NCI-H2171 (cell line): Measurements from ENCODE around the gene MSRB2.
"Not testable (repeated sequence)": the region's sequence is repeated elsewhere in the genome, so short reads cannot be mapped to it uniquely, and the experiment has no call there.

ENCODE experiments used
- DNase-seq: peaks from one replicate; lab custom pipeline; 2025; lab: John Stamatoyannopoulos, UW

MSRB2 gene

DNA sequence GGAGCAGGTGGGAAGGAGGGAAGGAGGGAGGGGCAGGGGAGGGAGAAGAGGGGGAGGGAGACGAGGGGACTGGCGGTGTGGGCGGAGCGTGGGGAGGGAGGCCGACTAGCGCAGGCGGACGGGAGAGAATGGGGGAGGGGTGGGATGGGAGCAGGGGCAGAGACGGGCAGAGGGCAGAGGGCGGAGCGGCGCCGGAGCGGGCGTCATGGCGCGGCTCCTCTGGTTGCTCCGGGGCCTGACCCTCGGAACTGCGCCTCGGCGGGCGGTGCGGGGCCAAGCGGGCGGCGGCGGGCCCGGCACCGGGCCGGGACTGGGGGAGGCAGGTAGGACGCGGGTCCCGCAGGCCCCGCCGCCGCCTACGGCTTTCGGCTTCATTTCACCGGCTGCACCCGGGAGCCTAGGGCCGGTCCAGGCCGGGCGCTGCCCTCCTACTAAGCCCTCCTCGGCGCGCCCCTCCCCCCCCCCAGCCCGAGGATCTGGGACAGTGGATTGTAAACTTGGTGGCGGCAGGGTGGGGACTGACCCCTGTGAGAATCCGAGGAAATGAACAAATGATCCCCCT lies at the start of gene MSRB2:
MSRB2 (plus strand) TSS at position 176 of the 562 bp plus-strand sequence; CDS start at position 206, 30 bp downstream.
- DNase-seq, result peak; percentile 73

DNA sequence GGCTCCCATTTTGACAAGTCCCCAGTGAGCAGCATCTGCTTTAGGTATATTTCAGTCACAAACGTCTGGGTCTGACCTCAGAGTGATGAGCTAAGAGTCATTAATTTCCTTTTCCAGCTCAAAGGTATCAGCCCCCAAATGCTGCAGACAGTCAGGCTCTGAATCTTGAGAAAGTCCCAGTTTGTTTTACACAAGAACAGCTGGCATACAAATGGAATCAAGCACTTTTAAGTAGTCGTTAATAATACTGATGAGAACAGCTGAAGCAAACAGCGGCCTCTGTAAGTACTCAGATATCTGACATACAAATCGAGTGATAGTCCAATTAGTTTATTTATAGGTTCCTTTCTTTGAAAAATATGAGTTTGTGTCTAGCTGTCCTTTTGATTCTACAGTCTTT lies 49.4 kb upstream of the MSRB2 start:
- no peak for DNase-seq

GRCh38 chr10:23047201-23048050 lies 48.0 kb upstream of the MSRB2 start:
- DNase-seq, result no peak

DNA sequence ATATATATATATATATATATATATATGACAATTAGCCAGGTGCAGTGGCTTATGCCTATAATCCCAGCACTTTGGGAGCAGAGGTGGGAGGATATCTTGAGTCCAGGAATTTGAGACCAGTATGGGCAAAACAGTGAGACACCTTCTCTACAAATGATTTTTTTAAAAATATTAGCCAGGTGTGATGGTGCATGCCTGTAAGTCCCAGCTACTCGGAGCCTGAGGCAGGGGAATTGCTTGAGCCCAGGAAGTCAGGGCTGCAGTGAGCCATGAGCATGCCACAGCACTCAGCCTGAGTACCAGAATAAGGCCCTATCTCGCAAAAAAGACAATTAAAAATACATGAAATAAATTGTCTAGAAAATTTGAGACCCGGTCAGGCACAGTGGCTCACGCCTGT lies 47.2 kb upstream of the MSRB2 start:
- no peak for DNase-seq

DNA sequence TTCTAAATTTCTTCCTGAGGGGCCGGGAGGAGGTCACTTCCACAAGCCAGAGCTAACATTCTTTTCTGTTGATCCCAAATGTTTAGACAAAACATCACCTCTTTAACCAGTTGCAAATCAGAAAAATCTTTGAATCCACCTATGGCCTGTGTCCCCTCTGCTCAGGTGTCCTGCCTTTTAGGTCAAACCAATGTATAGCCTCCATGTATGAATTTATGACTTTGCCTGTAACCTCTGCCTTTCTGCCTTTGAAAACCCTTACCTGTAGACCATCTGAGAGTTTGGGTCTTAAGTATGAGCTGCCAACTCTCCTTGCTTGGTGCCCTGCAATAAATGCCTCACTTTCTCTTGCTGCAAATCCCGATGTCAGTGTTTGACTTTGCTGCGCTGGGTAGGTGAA lies 44.1 kb upstream of the MSRB2 start:
- DNase-seq, result no peak

DNA sequence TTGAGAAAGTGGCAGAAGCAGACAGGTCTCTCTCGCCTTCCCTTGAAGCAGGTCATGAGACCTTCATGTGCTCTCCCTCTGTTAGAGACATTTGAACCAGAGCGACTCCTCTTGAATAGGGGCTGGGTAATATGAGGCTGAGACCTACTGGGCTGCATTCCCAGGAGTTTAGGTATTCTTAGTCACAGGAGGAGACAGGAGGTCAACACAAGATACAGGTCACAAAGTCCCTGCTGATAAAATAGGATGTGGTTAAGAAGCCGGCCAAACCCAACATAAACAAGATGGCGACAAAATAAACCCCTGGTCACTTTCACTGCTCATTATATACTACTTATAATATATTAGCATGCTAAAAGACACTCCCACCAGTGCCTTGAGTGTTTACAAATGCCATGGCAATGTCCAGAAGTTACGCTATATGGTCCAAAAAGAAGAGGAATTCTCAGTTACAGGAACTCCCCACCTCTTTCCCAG lies 43.5 kb upstream of the MSRB2 start:
- DNase-seq, result no peak

DNA sequence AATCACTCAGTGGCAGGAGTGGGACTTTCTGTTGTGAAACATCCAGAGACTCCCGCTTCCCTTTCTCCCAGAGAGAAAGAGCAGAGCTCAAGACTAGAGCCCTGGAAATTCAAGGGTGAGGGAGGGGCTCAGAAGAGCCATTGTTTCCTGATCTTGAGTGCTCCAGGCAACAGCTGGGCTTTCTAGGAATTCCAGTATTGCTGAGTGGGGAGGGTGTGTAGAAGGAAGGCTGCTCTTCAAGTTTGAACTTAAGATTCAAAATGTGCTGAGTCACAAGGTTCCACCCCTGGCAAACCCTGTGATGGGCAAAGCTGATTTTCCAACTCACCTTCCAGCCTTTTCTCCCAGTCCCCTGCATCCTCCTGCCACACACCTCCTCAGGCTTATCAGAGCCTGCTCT lies 42.3 kb upstream of the MSRB2 start:
- no peak for DNase-seq

- DNase-seq, result no peak
These were observed 39.8 kb upstream of the MSRB2 start for GRCh38 chr10:23055424-23056185.

GRCh38 chr10:23056186-23056579 lies 39.2 kb upstream of the MSRB2 start:
- DNase-seq, result no peak

DNA sequence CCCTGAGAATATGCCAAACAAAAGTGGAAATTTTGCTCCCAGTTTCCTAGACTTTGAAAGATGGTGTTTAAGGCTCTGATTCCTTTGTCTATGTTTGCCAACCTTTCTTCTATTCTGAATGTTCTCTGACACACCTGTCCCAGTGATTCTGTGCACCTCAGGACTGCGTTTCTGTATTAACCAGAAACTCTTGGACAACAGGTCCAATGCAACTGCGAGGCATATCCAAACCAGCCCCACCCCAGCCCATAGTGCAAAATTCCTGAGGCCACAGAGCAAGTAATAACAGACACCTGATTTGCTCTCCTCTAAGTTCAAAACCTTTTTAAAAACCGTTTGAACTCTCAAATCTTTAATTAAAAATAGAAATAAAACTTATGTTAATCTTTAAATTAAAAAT lies 37.0 kb upstream of the MSRB2 start:
- no peak for DNase-seq

DNA sequence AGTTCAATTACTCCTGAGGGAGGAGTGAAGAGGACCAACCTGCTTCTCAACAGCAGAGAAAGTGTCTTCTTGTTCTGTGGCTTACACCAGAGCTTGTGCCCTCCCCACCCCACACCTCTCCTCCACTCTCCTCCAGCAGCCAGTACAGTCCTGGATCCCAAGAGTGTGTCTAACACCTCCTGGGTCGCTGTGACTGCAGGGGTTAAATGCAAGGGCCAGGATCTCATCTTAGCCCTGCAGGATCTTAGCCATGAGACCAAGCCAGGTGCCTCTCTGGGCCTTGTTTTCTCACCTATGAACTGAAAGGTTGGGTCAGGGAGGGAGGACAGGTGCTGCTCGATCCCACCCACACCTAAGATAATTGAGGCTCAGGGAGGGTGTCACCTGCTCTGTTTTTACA lies 34.5 kb upstream of the MSRB2 start:
- no peak for DNase-seq

- DNase-seq, result no peak
These were observed 32.1 kb upstream of the MSRB2 start for GRCh38 chr10:23063045-23063972.

- DNase-seq, result no peak
These were observed 31.2 kb upstream of the MSRB2 start for GRCh38 chr10:23063973-23064812.

DNA sequence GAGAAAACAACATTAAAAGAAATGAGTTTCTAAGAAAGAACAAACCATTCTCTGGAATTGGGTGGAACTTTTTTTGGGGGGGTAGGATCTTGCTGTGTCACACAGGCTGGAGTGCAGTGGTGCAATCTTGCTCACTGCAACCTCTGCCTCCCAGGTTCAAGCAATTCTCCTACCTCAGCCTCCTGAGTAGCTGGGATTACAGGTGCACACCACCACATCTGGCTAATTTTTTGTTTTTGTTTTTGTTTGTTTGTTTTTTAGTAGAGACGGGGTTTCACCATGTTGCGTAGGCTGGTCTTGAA lies 30.6 kb upstream of the MSRB2 start:
- not testable (repeated sequence) for DNase-seq

DNA sequence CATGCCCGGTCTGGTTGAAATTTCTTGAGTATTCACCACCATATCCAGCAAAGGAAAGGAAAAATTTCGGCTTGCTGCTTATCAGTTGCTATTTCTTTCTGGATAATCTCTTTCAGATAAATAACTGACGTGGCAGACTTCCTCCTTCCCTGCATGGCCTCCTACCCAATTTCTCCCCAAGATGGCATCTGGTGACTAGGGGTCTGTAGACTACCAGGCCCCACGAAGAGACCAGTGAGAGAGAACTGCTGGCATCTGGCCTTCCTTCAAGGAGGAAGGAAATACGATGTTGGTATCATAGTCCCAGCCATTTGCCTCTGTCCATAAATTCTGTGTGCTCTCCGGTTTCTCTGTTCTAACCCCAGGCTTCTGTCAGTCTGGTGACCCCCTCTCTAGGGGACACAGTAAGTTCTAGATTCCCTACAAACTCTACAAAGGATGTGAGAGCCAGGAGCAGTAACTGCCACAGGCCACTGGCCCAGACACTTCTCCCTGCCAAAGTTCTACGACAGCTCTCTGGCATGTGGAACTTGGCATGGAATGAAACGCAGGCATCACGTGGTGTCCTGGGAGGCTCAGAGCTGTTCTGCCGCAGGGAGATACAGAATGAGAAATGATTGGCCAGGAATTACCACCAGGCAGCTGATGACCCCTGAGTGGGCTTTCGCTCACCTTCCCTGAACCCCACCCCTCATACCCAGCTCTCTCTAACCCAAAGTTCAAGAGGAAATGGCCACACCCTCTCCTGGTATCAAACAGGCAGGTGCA lies 30.0 kb upstream of the MSRB2 start:
- DNase-seq, result no peak

DNA sequence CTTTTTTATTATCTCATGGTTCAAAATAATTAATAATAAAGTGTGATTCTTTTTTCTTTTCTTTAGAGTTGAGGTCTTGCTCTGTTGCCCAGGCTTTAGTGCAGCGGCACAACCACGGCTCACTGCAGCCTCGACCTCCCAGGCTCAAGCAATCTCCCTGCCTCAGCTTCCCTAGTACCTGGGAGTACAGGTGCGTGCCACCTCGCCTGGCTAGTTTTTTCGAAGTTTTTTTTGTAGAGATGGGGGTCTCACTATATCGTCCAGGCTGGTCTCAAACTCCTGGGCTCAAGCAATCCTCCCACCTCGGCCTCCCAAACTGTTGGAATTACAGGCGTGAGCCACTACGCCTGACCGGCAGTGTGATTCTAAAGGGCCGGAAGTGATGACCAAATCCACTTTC lies 28.0 kb upstream of the MSRB2 start:
- no peak for DNase-seq

GRCh38 chr10:23067939-23068775 lies 27.2 kb upstream of the MSRB2 start:
- DNase-seq, result peak; percentile 7

DNA sequence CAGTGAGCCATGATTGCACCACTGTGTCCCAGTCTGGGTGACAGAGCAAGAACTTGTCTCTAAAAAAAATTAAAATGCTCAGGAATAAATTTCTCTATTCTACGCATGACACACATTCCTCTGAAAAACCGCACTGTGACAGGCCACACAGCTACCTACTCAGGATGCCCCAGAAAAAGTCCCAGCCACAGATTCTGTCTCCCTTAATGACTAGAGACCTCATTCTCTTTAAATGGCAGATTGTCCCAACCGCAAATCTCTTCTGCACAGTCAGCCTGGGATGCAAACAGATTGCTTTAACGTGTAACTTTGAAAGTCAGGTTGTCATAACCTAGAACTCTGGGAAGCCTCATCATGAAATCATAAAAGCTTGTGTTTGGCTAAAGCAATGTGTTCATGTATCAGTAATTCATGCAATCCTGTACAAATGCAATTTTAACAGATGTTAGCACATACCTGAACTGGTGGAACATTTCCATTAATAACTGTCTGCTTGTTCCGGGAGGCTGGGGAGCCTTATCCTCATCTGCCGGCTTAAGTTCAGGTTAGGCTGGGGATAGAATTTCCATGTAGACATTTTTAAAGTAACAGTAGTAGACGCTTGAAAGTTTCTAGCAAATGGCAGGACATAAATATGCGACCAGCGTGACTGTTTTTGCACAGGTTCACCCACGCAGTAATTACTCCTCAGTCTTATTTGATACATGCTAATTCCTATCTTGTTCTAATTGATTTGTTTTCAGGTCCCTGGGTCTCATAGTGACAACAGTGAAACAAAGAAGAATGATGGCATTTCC lies 26.2 kb upstream of the MSRB2 start:
- DNase-seq, result no peak
